AG09319 (cell line): ENCODE data around the gene WBP2NL.

ENCODE experiments used
- DNase-seq: peaks from one replicate; pipeline ENCODE4 v3.0.0-alpha.2; 2010; ENCODE audit warnings: low read depth; ENCODE audit errors: extremely low read depth
- CTCF ChIP-seq: IDR thresholded peaks from 2 replicates; pipeline ENCODE4 v1.5.1; 2011; ENCODE audit warnings: low read depth, mild to moderate bottlenecking, inconsistent platforms, low read length, moderate library complexity

WBP2NL gene

GRCh38 chr22:41982865-41983264, 15.7 kb upstream of the WBP2NL start:
- no peak for DNase-seq
- TF ChIP-seq CTCF = no peak

DNA sequence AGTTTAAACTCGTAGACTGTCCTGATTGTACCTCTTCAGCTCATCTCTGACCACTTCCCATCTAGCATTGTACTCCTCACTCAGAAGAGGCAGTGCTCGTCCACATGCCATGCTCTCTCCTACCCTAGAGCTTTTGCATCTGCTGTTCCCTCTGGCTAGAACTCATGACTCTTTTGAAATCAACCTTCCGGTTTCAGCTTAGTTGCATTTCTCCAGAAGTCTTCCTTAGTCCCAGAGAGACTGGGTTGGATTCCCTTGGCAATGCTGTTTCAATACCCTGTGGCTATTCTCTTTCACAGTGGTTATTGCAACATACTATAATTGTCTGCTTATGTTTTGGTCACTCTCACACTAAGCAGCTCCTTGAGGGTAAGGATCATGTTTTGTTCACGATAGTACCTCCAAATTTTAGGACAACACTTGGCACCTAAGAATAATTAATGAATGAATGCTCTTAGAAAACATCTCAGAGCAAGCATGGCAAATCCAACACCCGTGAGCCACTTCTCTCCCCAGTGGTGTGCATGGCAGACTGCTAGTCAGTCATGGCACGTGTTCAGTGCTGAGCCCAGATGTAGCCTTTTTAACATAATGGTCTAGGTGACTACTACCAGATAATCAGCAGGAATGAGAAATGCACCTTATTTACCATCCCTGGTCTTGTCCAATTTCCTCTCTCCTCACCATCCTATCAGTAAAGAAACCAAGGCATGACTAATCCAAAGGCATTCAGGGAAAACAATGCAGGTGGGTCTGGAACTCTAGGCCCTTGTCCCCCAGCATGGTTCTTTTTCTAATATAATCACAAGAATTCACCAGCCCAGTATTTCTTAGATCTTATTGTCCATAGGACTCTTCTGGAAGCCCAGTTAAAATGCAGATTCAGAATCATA, 14.8 kb upstream of the WBP2NL start:
- no peak for TF ChIP-seq CTCF
- DNase-seq = peak; percentile 69

GRCh38 chr22:41987276-41987675, 11.3 kb upstream of the WBP2NL start:
- no peak for TF ChIP-seq CTCF
- DNase-seq = no peak

- DNase-seq = no peak
- no peak for TF ChIP-seq CTCF
Observed at GRCh38 chr22:41989246-41989645, 9.3 kb upstream of the WBP2NL start.

GRCh38 chr22:41991111-41991510, 7.5 kb upstream of the WBP2NL start:
- TF ChIP-seq CTCF = no peak
- DNase-seq = no peak

GRCh38 chr22:41992496-41992895, 6.1 kb upstream of the WBP2NL start:
- no peak for TF ChIP-seq CTCF
- no peak for DNase-seq

DNA sequence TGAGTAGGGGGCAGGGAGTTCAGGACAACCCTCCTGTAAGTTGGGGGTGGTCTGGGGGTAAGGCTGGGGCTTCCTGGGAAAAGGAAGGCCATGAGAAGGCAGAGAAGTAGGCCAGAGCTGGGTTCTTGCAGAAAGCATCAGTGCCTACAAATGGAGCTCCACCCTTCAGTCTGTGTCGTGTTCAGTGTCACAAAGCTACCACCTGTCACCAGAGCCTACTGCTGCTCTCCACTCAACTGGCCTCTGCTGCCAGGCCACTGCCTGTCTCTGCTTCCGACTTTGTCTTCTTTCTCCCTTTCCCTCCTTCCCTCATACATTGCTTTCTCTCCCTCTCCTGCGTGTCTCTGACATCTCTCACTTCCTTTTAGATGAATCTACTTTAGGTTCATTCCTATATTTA, 3.4 kb upstream of the WBP2NL start:
- no peak for TF ChIP-seq CTCF
- no peak for DNase-seq
